Skin of body (tissue), 2 donors: ENCODE measurements around the gene LYRM1. TPM values are rescaled to one million over a fixed set of nuclear protein-coding genes. Genes with fewer than 3 reads are reported as not detected.
"Not testable (repeated sequence)": the region's sequence is repeated elsewhere in the genome, so short reads cannot be mapped to it uniquely, and the experiment has no call there.

ENCODE experiments used
- DNase-seq: peaks from one replicate; lab custom pipeline; 2025; lab: John Stamatoyannopoulos, UW
- total RNA-seq: library from RNA; depleted of rRNA; stranded (reverse); fragments of >200 nt; gene quantifications from one replicate; pipeline ENCODE4 v1.2.3, GENCODE V29; 2014

LYRM1 gene
- total RNA-seq, 1 donor from 2014 or later, result 25.4 TPM

- DNase-seq, result peak; percentile 32
These were observed 1.0 kb downstream of the LYRM1 start for GRCh38 chr16:20901436-20902112.

- DNase-seq, result no peak
These were observed 1.9 kb downstream of the LYRM1 start for GRCh38 chr16:20902426-20902825.

DNA sequence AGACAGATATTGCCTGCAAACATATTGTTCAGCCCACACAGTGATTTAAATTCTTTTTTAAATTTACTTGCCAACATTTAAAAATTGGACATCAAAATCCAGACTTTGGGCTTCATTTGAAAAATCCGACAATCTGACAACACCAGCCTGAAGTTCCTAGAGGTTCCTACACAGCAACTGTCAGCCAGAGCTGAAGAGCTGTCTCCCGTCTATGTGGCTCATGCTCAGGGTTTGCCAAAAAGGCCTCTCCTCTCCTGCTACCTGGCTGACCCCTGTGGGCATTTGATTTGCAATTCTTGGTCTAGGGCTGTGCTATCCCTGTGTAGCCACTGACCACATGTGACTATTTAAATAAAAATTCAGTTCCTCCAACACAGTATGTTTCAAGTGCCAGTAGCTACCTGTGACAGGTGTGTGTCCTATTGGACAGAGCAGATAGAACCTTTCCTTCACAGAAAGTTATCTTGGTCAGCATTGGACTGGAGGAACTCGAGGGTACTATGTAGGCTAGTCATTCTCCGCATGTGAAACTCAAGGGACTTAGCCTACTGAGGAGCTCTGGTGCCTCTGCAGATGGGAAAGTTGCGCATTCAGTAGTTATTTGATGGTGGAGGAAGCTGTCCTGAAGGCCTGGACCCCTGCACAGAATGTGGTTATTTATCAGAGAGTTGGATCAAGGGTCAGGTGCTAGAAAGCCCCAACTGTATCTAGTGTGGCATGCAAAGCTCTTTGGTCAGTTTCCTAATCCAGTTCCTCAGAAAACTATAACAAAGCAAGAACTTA, 2.7 kb downstream of the LYRM1 start:
- DNase-seq, result no peak

DNA sequence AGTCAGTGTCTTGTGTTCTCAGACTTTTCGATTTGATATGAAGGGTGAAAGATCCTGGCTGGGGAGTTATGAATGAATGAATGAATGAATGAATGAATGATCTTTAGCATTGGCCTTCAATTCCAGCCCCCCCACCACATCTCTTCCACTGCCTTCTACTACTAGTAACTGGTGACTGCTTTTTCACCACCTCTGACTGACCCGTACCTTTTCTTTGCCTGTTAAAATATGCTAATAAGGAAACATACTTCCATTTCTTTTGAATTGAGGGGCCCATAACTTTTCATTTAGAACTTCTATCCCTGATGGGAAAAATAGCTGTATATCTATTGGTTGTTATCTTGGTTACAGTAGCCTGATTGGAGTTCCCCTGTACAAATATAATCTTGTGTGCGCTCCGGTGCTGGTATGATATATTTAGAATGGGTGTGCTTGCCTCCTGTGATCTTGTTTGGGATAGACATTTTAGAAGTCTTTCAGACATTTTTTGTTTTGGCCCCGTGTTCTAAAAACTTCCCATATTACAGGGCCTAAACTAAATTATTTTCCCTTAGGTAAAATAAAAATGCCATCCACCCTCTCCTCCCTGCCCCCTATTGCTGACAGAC, 3.4 kb downstream of the LYRM1 start:
- no peak for DNase-seq

DNA sequence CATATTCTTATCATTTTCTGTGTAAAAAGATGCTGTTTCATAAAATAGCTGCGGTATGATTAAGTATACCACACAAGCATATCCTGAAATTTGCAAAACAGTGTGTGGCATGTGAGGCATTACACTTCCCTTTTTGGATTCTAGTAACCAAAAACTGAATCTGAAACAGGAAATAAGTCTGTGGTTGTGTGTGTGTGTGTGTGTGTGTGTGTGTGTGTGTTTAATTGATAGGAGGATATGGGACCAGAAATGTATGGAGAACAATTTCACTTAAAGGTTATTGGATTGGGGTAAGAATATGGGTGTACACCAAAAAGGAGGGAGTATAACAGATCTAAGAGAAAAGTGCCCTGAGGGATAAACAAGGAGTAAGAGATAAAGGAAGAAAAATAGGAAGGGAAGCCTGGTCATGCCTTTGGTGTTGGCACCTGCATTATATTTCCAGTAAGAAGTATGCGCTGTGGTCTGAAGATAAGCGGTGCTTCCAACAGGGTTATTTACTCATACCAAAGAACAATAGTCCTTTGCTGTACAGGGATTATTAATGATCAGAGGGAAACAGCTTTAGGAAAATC, 4.0 kb downstream of the LYRM1 start:
- DNase-seq, result no peak

DNA sequence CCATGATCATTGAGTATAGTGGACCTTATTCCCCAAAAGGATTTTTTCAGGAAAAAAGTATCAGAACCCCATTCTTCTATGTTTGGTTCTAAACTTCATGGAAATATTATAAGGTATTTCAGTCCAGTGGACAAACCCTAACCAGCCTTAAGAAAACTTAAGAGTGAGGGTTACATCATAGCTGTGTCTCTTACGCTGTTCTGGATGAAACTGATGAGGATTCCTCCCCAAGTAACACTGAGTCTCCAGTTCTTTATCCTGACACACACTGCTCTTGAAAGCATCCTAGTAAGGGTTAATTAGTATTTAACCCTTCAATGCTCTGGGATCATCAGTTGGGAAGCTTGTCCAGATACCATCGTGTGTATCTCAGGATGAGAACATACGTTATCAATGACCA, 5.0 kb downstream of the LYRM1 start:
- DNase-seq, result no peak

DNA sequence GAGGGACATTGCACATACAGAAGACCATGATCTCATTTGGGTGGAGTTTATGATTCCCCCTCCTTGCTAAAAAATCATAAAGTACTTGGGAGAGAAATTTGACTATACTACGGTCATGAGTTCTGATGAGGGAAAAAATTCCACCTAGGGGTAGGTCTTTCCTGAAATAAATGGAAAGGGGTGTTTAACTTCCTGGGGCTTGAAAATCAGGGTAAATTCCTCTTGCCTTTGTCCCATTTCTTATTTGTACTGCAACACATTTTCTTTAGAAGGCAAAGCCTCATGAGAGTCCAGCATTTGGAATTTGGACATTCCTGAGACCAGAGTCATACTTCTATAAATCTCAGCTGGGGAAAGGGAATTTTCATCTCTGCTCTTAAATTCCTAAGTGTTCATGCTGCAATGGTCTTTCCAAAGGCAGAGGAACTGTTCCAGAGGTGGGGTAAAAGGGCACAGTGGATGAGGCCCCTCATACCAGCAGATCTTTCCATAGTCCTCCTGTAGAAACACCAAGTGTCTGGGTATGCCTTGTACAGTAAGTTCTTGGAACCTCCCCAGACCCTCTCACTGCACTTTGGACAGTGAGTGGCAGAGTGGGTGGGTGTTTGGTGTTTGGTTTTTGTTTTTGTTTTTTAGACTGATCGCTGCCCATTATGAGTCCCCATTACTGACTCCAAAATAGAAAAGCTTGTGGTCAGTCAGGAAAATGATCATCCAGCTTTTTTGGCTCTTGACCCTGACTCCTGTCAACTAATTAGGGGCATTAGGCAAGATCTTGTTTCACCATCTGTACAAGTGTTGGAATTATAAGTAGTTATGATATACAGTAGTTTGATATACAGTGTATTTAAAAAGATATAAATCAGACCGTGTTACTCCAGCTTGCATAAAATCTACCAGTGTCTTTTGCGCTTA, 6.0 kb downstream of the LYRM1 start:
- peak; percentile 85 for DNase-seq

DNA sequence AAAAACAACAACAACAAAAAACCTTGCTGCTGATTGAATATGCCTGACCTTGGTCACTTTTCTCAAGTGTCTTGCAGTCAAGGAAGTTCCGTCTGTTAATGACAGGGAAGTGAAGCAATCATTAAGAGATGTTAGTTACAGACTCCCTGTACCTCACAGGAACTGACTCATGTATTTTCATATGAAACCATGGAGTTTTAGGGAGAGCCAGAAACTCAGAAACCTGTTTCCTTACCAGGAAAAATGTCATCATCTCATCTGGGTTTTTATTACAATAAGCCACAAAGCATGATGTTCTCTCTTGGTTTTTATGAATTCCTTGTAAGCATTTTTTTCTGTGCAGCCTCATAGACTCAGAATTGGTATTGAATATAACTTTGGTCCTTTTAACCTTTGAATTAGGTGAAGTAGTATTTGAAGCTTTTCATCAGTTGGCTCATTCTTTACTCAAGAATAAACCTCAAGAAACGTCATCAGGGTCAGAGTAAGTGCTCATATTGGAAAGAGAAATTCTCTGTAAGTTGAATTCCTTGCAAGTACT, 10.3 kb downstream of the LYRM1 start:
- DNase-seq, result peak; percentile 51

GRCh38 chr16:20911361-20911760, 10.8 kb downstream of the LYRM1 start:
- no peak for DNase-seq

DNA sequence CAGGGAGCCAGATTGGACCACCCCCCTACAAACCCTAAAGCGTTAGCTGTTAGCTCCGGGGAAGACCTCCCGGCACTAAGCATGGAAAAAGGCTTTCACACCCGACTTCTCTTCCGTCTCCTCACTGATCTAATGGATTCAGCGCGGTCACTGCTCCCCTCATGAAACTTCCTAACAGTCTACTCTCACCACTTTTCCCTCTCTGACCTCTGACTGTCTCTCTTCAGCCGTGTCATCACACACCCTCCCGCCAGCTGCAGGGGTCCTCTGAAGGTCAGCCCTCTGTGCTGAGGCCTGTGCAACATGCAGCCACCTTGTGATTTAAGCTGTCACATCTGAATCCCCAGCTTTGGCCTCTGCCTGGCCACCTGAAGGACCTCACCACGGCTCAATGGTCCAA, 15.7 kb downstream of the LYRM1 start:
- DNase-seq, result no peak

GRCh38 chr16:20916942-20917341, 16.4 kb downstream of the LYRM1 start:
- DNase-seq, result no peak

GRCh38 chr16:20918486-20919239, 18.1 kb downstream of the LYRM1 start:
- DNase-seq, result no peak

DNA sequence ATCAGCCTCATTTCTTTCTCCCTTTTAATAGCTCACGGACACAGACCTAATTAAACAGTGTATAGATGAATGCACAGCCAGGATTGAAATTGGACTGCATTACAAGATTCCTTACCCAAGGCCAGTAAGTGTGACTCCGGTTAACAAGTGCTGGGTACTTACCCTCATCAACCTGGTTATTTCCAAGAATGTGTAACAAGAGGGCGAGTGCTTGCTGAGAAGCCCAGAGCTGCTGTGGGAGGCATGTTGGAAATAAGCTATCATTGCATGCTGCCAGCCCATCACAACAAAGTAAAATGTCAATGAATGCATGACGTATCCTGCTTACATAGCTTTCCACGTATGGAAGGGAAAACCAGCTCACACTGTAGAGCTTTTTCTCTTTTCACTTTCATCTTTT, 19.5 kb downstream of the LYRM1 start:
- DNase-seq, result no peak

- DNase-seq, result no peak
These were observed 20.2 kb downstream of the LYRM1 start for GRCh38 chr16:20920799-20921198.

GRCh38 chr16:20923876-20924275, 23.3 kb downstream of the LYRM1 start:
- DNase-seq, result no peak

DNA sequence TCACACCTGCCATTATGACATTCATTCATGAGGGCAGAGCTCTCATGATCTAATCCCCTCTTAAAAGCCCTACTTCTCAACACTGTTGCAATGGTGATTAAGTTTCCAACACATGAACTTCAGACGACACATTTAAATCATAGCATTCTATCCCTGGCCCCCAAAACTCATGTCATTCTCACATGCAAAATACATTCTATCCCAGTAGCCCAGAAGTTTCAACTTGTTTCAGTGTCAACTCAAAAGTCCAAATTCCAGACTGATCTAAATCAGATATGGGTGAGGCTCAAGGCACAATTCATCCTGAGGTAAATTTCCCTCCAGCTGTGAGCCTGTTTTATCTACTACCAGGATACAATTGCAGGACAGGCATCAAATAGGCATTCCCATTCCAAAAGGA, 25.2 kb downstream of the LYRM1 start:
- no peak for DNase-seq

- no peak for DNase-seq
These were observed 28.3 kb downstream of the LYRM1 start for GRCh38 chr16:20928774-20929411.

DNA sequence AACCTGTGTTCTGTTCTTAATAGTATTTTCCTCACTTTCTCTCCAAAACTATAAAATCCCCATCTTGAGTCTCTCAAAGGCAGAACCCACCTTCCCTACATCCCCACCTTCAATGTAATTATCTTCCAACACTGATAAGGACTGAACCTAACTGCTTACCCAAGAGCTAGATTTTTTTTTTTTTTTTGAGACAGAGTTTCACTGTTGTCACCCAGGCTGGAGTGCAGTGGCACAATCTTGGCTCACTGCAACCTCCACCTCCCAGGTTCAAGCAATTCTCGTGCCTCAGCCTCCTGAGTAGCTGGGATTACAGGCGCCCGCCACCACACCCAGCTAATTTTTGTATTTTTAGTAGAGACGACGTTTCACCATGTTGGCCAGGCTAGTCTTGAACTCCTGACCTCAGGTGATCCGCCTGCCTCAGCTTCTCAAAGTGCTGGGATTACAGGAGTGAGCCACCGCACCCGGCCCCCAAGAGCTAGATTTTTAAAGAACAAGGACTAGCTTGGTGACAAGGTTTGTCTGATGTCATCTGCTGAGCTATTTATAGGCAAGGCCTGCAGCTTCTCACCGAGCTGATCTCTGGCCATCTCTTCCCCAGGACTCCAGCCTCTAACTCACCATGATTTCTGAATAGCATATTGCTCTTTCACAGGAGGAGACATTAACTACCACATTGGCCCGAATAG, 29.2 kb downstream of the LYRM1 start:
- DNase-seq, result not testable (repeated sequence)

DNA sequence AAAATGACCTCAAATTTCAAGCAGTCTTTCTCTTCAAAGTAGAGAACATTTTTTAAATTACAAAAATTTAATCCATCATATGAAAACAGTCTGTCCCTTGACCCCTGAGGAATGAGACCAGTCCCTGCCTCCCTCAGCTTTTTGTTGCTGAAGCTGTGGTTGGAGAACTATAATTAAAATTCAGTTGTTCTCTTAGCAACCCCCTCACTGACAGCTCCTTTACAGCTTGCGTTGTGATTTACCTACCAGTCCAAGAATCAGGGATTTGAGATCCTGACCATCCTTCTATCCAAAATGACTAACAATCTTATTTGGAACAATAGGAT, 29.8 kb downstream of the LYRM1 start:
- no peak for DNase-seq
